OCI-LY7 (cell line): ENCODE measurements around the gene RFFL. TPM values are rescaled to one million over a fixed set of nuclear protein-coding genes. Genes with fewer than 3 reads are reported as not detected.

Experiments used
- BruUV-seq: library from RNA; stranded (reverse); fragments of 400-500 nt; replicated peaks from 2 replicates; lab custom pipeline; 2021; lab: Mats Ljungman, UMichigan
- CTCF ChIA-PET: fragments of 300-600 bp; sonication (Branson Sonifier 250); formaldehyde crosslinking; loops from one replicate; lab custom pipeline; 2022; ENCODE audit warnings: antibody characterized with exemption; ENCODE audit not compliant: unreplicated experiment; lab: Charles Lee
- POLR2A ChIA-PET: fragments of 300-600 bp; sonication (Branson Sonifier 250); formaldehyde crosslinking; loops from one replicate; lab custom pipeline; 2022; ENCODE audit warnings: antibody characterized with exemption; lab: Charles Lee
- DNase-seq: peaks from one replicate; pipeline ENCODE4 v3.0.0-alpha.2; 2015; ENCODE audit warnings: low spot score
- H2AFZ ChIP-seq: fragments of 200-600 bp; sonication (generic), shearing (Covaris generic); 2 replicates; pipeline ENCODE4 v1.6.1; 2014; ENCODE audit warnings: mild to moderate bottlenecking, antibody characterized with exemption, low read length, moderate library complexity
- H3K27ac ChIP-seq: fragments of 200-600 bp; sonication (generic); 2 replicates; pipeline ENCODE4 v1.5.1; 2014; ENCODE audit warnings: mixed run types, low read depth, mild to moderate bottlenecking, moderate library complexity, low read length, inconsistent platforms; ENCODE audit not compliant: poor library complexity, severe bottlenecking
- H3K36me3 ChIP-seq: fragments of 200-600 bp; sonication (generic); 2 replicates; pipeline ENCODE4 v1.6.1; 2014; ENCODE audit warnings: mild to moderate bottlenecking, antibody characterized with exemption, low read length, moderate library complexity, mixed read lengths; ENCODE audit not compliant: insufficient read depth
- H3K4me1 ChIP-seq: fragments of 200-600 bp; sonication (generic); 2 replicates; pipeline ENCODE4 v1.5.1; 2014; ENCODE audit warnings: mild to moderate bottlenecking, low read length; ENCODE audit not compliant: insufficient read depth, poor library complexity, severe bottlenecking
- H3K4me2 ChIP-seq: fragments of 200-600 bp; sonication (generic); 2 replicates; pipeline ENCODE4 v1.6.1; 2014; ENCODE audit warnings: mild to moderate bottlenecking, low read length
- H3K4me3 ChIP-seq: fragments of 200-600 bp; sonication (generic); 2 replicates; pipeline ENCODE4 v1.5.1; 2014; ENCODE audit warnings: mild to moderate bottlenecking, low read depth, low read length; ENCODE audit not compliant: poor library complexity, severe bottlenecking
- H3K79me2 ChIP-seq: fragments of 200-600 bp; sonication (generic); 2 replicates; pipeline ENCODE4 v1.6.1; 2016; ENCODE audit warnings: low read depth, mild to moderate bottlenecking, low read length, moderate library complexity, mixed read lengths; ENCODE audit not compliant: insufficient read depth
- H3K9me2 ChIP-seq: fragments of 200-600 bp; sonication (generic); 2 replicates; pipeline ENCODE4 v1.6.1; 2016; ENCODE audit warnings: mild to moderate bottlenecking, low read length, mixed read lengths; ENCODE audit not compliant: insufficient read depth
- H3K9me3 ChIP-seq: fragments of 200-600 bp; sonication (generic); 2 replicates; pipeline ENCODE4 v1.6.1; 2014; ENCODE audit warnings: mild to moderate bottlenecking, mixed run types, low read length, mixed read lengths
- H4K20me1 ChIP-seq: fragments of 200-600 bp; sonication (generic); 2 replicates; pipeline ENCODE4 v1.6.1; 2014; ENCODE audit warnings: mild to moderate bottlenecking, antibody characterized with exemption, low read length, moderate library complexity, mixed read lengths; ENCODE audit not compliant: insufficient read depth
- CTCF ChIP-seq: fragments of 200-600 bp; sonication (generic); conservative IDR thresholded peaks from 2 replicates; pipeline ENCODE4 v1.5.1; 2014; ENCODE audit warnings: mild to moderate bottlenecking, antibody characterized with exemption, low read length, moderate library complexity, mixed read lengths
- EZH2phosphoT487 ChIP-seq: fragments of 200-600 bp; sonication (generic); IDR thresholded peaks from 2 replicates; pipeline ENCODE4 v1.6.1; 2018; ENCODE audit warnings: low read depth, borderline replicate concordance, mild to moderate bottlenecking, mixed run types, antibody characterized with exemption, low read length, moderate library complexity, mixed read lengths
- intact Hi-C: fragments of 100-400 bp; cut with micrococcal nuclease; formaldehyde crosslinking; loops from one replicate; pipeline ENCODE4 v1.10.0; 2022; ENCODE audit not compliant: unreplicated experiment
- total RNA-seq, 2 experiments: library from RNA; depleted of rRNA in 1 of 2; stranded (reverse); fragments of >200 nt in 1 of 2; shearing (Covaris generic) in 1 of 2; gene quantifications; 2 replicates each; pipeline ENCODE4 v1.2.3, GENCODE V29; 2014 to 2022

RFFL gene
- total RNA-seq, 2 experiments from 2014 or later = 15.6 to 16.1 TPM

- CTCF ChIA-PET = no interaction called here
- DNase-seq = no peak
Observed at GRCh38 chr17:35053204-35053603, 10.3 kb downstream of the RFFL start.

GRCh38 chr17:35052780-35053179 is 10.7 kb downstream of the RFFL start:
- CTCF ChIA-PET = no interaction called here
- H3K4me1 ChIP-seq = peaks cover 16% of the 10 kb centered on the region
- no peak for DNase-seq
- intact Hi-C loops = no loop called here
- H3K9me2 ChIP-seq = no peaks in the 10 kb centered on the region
- no peaks in the 10 kb centered on the region for H4K20me1 ChIP-seq
- no peaks in the 10 kb centered on the region for H3K79me2 ChIP-seq
- H3K9me3 ChIP-seq = no peaks in the 10 kb centered on the region
- no peak overlapping the region for H3K4me2 ChIP-seq
- H3K36me3 ChIP-seq = no peaks in the 10 kb centered on the region
- H3K4me3 ChIP-seq = no peak overlapping the region
- POLR2A ChIA-PET = no interaction called here
- no TSS peak for BruUV-seq
- no peak overlapping the region for H3K27ac ChIP-seq
- TF ChIP-seq EZH2phosphoT487 (no peak), CTCF (no peak)
- no peak overlapping the region for H2AFZ ChIP-seq

More at GRCh38 chr17:35053204-35053603, 10.3 kb downstream of the RFFL start:
- Histone ChIP-seq H3K4me2 (no peak overlapping the region), H3K9me3 (no peaks in the 10 kb centered on the region), H3K4me1 (peaks cover 16% of the 10 kb centered on the region), H3K4me3 (no peak overlapping the region), H4K20me1 (no peaks in the 10 kb centered on the region), H3K9me2 (no peaks in the 10 kb centered on the region), H3K79me2 (no peaks in the 10 kb centered on the region), H3K36me3 (no peaks in the 10 kb centered on the region), H2AFZ (no peak overlapping the region), H3K27ac (no peak overlapping the region)
- intact Hi-C loops = no loop called here
- POLR2A ChIA-PET = no interaction called here
- TF ChIP-seq CTCF (no peak), EZH2phosphoT487 (no peak)
- BruUV-seq = no TSS peak

- H4K20me1 ChIP-seq = no peaks in the 10 kb centered on the region
- H3K36me3 ChIP-seq = no peaks in the 10 kb centered on the region
- H3K9me3 ChIP-seq = no peaks in the 10 kb centered on the region
- no peaks in the 10 kb centered on the region for H3K9me2 ChIP-seq
- BruUV-seq = no TSS peak
- no peak for DNase-seq
- H3K27ac ChIP-seq = no peak overlapping the region
- ChIA-PET POLR2A (no interaction called here), CTCF (no interaction called here)
- no peak overlapping the region for H3K4me3 ChIP-seq
- H3K4me2 ChIP-seq = no peak overlapping the region
- no peaks in the 10 kb centered on the region for H3K79me2 ChIP-seq
- TF ChIP-seq CTCF (no peak), EZH2phosphoT487 (no peak)
- H2AFZ ChIP-seq = no peak overlapping the region
- intact Hi-C loops = no loop called here
- peaks cover 16% of the 10 kb centered on the region for H3K4me1 ChIP-seq
Observed at GRCh38 chr17:35052241-35052610, 11.3 kb downstream of the RFFL start.
